GM12865 (cell line): Measurements from ENCODE around the gene CUL2.

Source experiments
- DNase-seq: peaks from one replicate; pipeline ENCODE4 v3.0.0; 2010; ENCODE audit warnings: low read depth
- H3K4me3 ChIP-seq: 2 replicates; pipeline ENCODE4 v1.5.1; 2011; ENCODE audit warnings: mild to moderate bottlenecking, low read depth, low read length, control low read depth
- TF ChIP-seq, protein P1 (sequence below): IDR thresholded peaks from 2 replicates; pipeline ENCODE4 v1.5.1; 2011; ENCODE audit warnings: low read length, control low read depth, low read depth, inconsistent platforms; ENCODE audit not compliant: insufficient read depth; ENCODE audit errors: missing control alignments

CUL2 gene

DNA sequence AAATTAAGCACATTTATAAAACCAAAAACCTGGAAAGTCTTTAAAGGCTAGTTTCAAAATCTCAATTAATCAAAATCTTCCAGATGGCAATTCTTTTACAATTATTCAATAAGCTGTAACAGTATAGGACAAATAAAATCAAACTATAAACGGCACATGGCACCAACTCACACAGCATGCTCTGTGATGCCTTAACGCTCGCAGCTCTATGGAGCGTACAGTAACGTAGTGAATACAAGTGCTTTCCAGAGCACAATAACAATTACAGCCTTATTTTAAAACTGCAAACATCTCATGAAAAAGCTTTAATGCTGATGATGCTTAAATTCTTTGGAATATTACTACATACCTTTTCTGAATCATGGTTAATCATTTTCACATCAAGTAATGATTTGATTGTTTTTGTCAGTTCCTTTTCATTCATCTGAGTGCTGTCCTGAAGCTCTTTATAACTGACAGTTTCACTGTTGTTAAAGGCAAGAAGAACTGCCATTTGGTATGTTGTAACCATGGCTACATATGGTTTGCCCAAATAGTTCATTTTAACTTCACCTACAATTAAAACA lies 74.2 kb downstream of the CUL2 start:
- H3K4me3 ChIP-seq, result no peak overlapping the region
- TF ChIP-seq, protein P1, sequence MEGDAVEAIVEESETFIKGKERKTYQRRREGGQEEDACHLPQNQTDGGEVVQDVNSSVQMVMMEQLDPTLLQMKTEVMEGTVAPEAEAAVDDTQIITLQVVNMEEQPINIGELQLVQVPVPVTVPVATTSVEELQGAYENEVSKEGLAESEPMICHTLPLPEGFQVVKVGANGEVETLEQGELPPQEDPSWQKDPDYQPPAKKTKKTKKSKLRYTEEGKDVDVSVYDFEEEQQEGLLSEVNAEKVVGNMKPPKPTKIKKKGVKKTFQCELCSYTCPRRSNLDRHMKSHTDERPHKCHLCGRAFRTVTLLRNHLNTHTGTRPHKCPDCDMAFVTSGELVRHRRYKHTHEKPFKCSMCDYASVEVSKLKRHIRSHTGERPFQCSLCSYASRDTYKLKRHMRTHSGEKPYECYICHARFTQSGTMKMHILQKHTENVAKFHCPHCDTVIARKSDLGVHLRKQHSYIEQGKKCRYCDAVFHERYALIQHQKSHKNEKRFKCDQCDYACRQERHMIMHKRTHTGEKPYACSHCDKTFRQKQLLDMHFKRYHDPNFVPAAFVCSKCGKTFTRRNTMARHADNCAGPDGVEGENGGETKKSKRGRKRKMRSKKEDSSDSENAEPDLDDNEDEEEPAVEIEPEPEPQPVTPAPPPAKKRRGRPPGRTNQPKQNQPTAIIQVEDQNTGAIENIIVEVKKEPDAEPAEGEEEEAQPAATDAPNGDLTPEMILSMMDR, result no peak
- no peak for DNase-seq

DNA sequence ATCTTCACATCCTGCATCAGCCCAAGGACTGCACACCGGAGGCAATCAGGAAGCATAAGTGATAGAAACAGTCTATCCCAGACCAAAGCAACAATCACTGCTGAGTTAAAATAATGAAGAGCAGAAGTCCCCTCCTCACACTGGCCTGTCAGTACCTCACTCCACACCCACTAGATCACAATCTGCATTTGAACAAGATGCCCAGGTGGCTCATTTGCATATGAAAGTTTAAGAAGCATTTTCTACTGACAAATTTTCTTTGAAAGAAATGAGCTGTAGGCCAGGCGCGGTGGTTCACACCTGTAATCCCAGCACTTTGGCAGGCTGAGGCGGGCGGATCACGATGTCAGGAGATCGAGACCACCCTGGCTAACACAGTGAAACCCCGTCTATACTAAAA lies 77.4 kb downstream of the CUL2 start:
- no peak for DNase-seq
- H3K4me3 ChIP-seq, result no peak overlapping the region
- TF ChIP-seq, protein P1, result no peak

DNA sequence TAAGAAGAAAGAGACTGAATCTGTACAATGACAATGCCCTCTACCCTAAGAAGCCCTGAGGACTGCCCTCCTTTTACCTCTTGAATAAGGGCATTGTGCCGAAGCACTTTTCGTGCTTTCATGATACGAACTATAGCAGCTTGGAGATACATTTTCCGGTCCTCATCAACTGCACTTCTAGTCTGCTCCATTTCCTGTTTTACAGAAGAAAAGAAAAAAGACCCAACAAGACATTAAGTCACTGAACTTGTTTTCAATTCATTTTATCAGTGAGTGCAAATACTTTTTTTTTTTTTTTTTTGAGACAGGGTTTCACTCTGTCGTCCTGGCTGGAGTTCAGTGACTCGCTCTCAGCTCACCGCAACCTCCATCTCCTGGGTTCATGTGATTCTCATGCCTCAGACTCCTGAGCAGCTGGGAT lies 78.4 kb downstream of the CUL2 start:
- H3K4me3 ChIP-seq, result no peak overlapping the region
- TF ChIP-seq, protein P1, result no peak
- DNase-seq, result no peak

DNA sequence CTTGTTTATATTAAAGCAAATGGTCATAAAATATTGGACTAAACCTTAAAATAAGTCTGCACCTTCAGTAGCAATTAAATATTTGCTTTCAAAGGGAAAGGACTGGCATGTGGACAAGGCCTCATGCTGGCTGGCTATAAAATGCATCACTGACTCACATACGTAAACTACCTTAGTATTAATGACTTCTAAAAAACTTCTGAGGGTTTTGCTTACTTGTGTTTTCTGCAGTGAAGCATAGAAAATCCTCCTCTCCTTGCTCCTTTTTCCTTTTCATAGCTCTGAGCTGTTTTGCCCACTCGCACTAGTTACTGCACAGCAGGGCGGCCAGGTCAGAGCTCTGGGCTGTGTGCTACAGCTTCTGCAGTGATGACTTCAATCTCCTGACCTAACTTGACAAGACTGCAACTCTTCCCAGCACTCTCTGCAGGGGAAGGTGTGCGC lies 82.3 kb downstream of the CUL2 start:
- TF ChIP-seq, protein P1, result no peak
- DNase-seq, result no peak
- no peak overlapping the region for H3K4me3 ChIP-seq

DNA sequence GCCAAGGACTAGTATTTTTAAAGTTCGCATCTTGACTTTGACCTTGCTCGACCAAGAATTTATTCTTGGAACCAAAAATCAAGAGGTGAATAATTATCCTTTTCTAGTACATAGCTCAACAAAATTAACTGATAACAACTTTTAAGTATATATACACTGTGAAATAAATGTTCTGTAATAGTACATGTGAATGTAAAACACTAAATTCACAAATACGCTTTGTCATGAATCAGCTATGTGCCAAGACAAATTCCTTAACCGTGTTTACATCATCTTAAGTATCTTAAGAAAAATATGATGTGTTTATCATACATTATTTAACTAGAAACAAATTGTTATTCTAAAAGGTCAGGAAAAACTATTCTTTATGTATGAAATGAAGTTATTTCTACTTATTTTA lies 83.3 kb downstream of the CUL2 start:
- DNase-seq, result no peak
- H3K4me3 ChIP-seq, result no peak overlapping the region
- TF ChIP-seq, protein P1, result no peak

DNA sequence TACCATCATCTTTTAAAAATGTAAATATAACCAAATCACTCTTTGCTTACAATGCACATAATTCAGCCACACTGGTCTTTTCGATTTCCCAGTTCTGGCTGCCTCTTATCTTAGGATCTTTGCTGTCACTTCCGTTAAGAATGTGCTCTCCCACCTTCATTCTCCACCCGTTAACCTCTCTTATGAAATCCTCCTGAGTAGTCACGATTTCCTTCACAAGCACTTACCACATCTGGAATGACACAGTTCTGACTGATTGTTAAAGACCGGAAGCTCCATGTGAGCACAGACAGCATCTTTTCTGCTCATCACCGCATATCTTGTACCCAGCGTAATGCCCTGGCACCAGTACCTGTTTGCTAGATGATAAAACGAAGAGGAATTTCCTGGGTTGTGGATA lies 84.3 kb downstream of the CUL2 start:
- H3K4me3 ChIP-seq, result no peak overlapping the region
- TF ChIP-seq, protein P1, result no peak
- DNase-seq, result no peak

DNA sequence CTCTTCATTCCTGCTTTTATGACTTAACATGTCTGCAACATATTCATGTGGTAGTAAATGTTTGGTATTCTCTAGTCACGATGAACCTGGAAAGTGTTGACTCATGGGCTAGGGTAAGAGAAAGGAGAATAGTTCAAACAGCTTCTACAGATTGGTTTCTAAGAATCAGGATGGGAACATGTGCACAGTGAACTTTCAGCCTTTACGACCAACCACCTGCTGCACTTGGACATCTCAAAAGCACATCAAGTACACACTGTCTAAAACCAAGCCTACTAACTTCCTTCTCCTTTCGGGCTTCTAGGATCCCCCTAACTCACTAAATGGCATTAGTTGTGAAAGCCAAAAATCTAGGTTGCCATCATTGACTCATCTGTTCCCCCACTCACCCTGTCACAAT lies 85.5 kb downstream of the CUL2 start:
- TF ChIP-seq, protein P1, result no peak
- no peak for DNase-seq
- H3K4me3 ChIP-seq, result no peak overlapping the region
